T-helper 2 cell (primary cell): ENCODE results near the gene ZMYND12.
A peak's percentile ranks its signal among the peaks of the same experiment; 100 is the strongest.
"Not testable (repeated sequence)": the region's sequence is repeated elsewhere in the genome, so short reads cannot be mapped to it uniquely, and the experiment has no call there.

Source experiments
- DNase-seq, 5 experiments: peaks; one replicate each; pipeline versions ENCODE4 v3.0.0 to v3.0.0-alpha.2; 2012 to 2022
- total RNA-seq, 2 donors: gene quantifications; one replicate each; lab custom pipeline; 2026; lab: John Stamatoyannopoulos, UW

Gene ZMYND12
- 1.6 to 6.3 reads per million in 2 donors for total RNA-seq

GRCh38 chr1:42456010-42456753 lies at the start of gene ZMYND12, which contains the start of gene PPCS:
Gene ZMYND12, minus strand, starts transcription at chr1:42456022. Its CDS starts 25 bp downstream, at chr1:42455997.
Gene PPCS, plus strand, starts transcription at chr1:42456543. Its CDS starts 23 bp downstream, at chr1:42456566.
- peak; percentile 86 to 95 (median 90) for DNase-seq

DNA sequence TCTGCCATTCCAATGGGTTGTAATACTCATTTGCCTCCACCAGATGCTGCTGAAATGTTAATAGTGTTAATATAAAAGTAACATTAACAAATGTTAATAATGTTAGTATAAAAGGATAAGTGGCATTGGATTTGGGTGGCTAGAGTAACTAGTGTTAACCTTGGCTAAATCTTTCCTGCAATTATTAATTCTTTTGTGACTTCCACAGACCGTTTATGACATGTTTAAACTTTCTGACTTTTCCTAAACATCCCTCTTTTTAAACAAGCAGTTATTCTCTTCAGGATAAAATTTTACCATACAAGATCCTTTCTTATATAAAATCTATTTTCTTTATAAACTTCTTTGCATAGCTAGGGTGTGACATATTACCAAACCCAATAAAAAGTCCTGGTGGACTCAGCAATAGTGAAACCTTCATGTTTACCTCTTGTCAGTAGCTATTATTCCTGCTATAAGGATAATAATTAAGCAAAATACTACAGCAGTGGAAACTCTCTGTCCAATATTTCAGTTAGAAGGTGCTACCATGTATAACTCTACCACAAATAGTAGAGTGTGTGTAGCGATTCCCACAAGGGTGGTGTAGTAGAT lies 48.8 kb upstream of the ZMYND12 start:
- DNase-seq, result no peak

- DNase-seq, result not testable (repeated sequence)
Measured at GRCh38 chr1:42502031-42502430, 46.2 kb upstream of the ZMYND12 start.

- no peak for DNase-seq
Measured at GRCh38 chr1:42490237-42490636, 34.4 kb upstream of the ZMYND12 start.

- DNase-seq, result no peak
Measured at GRCh38 chr1:42484382-42484781, 28.6 kb upstream of the ZMYND12 start.

GRCh38 chr1:42482635-42483153 lies 26.9 kb upstream of the ZMYND12 start:
- DNase-seq, result no peak

DNA sequence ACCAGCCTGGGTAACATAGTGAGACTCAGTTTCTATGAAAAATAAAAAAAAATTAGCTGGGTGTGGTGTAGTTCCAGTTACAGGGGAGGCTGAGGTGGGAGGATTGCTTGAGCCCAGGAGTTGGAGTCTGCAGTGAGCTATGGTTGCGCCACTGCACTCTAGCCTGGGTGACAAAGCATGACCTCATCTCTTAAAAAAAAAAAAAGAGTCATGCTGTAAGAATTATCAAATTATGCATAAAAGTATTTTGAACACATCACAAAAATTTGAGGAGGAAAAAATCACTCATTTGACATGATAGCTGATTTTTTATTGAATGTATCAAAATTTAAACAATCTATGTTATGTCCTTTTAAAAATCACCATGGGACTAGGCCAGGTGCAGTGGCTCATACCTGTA lies 25.1 kb upstream of the ZMYND12 start:
- no peak for DNase-seq

DNA sequence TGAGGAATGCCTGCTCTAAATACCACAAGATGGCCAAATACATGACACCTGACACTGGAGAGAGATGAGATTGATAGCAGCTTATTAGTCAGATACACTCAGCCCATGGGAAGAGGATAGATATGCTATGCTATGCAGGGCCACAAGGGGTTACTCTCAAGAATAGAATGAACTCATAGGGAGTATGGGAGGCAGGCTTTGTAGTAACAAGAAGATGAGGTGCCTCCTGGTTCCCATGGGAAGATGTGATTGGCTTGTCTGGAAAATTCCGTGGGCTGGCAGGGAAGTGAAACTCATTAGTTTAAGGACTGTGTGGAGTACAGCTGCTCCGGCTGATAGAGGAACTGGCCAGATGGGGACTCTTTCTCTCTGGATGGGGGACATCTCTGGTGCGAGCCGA lies 23.8 kb upstream of the ZMYND12 start:
- no peak for DNase-seq

GRCh38 chr1:42477775-42478174 lies 22.0 kb upstream of the ZMYND12 start:
- no peak for DNase-seq

- DNase-seq, result not testable (repeated sequence)
Measured at GRCh38 chr1:42477354-42477753, 21.5 kb upstream of the ZMYND12 start.

GRCh38 chr1:42476605-42477004 lies 20.8 kb upstream of the ZMYND12 start:
- no peak for DNase-seq

DNA sequence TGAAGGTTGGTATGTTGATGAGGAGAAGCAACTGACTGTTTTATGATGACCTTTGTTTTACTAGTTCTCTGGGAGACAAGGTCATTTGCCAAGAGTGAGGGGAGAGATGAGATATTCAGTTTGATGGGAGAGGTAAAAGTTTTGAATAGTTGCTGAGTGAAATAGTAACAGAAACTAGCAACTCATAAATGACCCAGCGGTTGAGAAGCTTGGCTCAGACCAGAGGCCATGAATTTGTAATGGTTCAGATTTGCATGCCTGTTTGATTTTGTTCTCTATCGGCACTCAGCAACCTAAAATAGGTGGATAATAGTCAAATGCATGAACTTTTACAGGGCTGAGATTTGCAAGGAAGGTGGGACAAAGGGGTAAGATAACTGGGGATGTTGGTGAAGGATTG lies 13.9 kb upstream of the ZMYND12 start:
- no peak for DNase-seq

DNA sequence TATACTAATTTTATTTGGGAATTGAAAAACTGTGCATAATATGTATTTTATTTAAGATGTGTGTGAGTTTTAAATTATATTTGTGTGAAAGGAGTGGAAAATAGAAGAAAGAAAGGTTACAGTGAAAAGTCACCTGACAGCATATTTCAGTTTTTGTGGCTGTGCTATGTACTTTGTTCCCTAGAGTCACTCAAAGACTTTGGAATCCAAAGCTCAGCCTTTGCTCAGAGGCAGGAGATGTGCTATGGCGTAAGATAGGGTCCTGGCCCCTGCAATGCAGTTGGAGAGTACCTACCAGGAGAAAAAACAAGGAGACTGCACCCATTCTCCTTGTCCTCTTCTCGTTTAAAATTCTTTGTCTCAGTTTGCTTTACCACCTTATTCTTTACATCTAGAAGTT lies 10.2 kb upstream of the ZMYND12 start:
- DNase-seq, result no peak

DNA sequence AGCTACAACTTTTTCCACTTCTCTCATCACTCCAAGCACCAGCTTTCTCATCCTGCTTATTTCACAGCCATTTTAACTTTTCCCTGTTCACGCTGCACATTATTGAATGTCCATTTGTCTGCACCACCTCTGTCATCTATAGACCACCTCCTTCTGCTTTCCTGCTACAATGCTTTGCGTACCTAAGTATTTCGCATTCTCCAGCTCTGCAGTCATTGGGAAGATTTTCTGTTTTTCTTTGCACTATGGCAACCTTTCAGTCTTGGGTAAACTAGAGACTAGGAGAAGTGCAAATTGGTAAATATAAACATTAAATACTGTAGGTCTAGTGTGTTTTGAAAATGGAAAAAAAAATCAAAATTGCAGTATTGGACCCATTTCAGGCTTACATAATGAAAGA lies 8.1 kb upstream of the ZMYND12 start:
- DNase-seq, result no peak

GRCh38 chr1:42462828-42463763 lies 7.3 kb upstream of the ZMYND12 start, which contains the start of gene CCDC30:
Gene CCDC30, plus strand, starts transcription at chr1:42463286. Its CDS starts 17,266 bp downstream, at chr1:42480552.
- peak; percentile 87 to 99 (median 96) for DNase-seq

DNA sequence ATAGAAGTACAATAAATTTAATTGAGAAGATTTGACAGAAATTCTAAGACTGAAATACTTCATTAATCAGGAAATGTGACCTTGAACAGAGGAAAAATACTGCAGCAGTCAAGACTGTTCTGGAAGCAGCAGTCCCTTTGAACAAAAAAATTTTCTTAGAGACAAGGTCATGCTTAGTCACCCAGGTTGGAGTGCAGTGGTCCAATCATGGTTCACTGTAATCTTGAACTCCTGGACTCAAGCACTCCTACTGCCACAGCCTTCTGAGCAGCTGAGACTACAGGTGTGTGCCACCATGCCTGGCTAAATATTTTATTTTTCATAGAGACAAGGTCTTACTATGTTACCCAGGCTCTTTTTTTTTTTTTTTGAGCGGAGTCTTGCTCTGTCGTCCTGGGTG lies 5.4 kb upstream of the ZMYND12 start:
- no peak for DNase-seq

DNA sequence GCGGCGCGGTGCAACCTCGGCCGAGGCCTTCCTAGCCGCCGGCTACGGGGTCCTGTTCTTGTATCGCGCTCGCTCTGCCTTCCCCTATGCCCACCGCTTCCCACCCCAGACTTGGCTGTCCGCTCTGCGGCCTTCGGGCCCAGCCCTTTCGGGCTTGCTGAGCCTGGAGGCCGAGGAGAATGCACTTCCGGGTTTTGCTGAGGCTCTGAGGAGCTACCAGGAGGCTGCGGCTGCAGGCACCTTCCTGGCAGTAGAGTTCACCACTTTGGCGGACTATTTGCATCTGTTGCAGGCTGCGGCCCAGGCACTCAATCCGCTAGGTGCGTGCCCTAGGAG lies 900 bp upstream of the ZMYND12 start:
- peak in 4 of 5 experiments; percentile 21 to 87 (median 36) for DNase-seq

DNA sequence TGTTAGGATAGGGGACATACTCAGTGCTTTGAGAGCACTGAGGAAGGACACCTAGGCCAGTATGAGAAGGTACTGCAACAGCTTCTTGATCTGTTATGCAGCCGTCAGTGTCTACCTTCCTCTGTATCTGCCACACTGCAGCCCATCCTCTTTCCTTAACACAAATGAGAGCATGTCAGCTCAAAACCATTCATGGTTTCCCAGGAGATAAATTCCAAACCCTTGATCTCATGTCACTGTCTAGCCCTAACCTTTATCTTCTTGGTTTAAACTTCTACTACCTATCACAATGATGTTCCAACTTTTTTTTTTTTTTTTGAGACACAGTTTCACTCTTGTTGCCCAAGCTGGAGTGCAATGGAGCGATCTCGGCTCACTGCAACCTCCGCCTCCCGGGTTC lies 1.4 kb downstream of the ZMYND12 start:
- DNase-seq, result no peak

DNA sequence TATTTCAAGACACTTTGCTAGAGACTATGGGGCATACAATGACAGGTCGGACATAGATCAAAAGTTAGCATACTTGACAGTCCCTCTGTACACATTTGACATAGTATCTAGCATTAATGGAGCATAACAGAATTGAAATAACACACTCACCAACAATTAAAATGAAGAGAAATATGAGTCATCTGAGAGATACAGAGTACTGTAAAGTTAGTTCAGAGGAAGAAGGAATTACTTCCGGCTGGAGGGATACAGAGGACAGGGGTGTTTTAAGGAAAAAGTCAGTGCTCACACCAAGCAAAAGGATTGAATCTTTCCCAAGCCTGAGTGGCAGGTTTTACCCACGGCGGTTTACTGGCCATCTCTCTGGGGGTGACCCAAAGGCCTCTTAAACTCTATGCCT lies 2.4 kb downstream of the ZMYND12 start:
- DNase-seq, result no peak

DNA sequence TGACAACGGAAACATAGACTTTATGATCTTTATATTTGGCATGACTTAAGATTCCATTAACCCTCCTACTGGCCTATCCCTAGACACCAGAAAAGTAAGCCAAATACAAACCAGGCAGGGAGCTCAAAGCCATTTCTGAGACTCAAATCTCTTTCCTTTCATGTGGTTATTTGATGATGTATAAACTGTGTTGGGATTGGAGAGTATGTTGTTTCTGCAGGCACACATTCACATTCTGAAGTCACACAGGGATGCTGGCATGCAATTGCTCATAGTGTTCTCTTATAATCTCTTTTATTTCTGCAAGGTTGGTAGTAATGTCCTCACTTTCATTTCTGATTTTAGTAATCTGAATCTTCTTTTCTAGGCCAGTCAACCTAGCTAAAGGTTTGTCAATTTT lies 5.8 kb downstream of the ZMYND12 start:
- DNase-seq, result peak in 1 of 5 experiments; percentile 53

DNA sequence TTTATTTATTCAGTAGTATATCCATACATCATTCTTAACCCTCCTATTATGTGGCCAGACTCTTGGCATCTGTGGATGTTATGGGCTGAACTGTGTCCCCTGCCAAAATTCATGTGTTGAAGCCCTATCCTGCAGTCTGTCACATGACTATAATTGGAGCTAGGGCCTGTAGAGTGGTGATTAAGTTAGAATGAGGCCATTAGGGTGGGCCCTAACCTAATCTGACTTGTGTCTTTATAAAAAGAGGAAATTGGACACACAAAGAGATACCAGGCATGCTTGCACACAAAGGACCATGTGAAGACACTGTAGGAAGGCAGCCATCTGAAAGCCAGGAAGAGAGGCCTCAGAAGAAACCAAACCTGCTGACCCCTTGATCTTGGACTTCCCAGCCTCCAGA lies 6.6 kb downstream of the ZMYND12 start:
- no peak for DNase-seq

DNA sequence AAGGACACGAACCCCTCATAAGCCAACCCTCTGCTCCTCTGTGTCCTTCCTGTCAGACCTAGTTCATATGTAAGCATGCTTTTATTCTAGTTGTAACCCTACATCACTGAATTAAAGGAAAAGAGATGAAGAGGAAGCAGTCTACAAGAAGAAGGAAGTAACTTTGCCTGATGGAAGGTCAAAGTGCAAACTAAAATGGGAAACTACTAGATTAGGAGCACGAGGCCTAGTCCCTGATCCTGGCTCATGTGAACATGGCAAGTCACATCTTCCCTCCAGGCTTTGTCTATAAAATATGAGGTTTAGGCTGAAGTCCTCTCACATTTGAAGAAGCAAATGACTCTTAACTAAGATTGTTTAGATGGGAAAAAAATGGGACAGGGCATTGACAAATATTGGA lies 13.2 kb downstream of the ZMYND12 start:
- DNase-seq, result no peak

GRCh38 chr1:42439940-42440339 lies 15.9 kb downstream of the ZMYND12 start:
- DNase-seq, result no peak
